ENCODE measurements around the gene CD8B.

DNA sequence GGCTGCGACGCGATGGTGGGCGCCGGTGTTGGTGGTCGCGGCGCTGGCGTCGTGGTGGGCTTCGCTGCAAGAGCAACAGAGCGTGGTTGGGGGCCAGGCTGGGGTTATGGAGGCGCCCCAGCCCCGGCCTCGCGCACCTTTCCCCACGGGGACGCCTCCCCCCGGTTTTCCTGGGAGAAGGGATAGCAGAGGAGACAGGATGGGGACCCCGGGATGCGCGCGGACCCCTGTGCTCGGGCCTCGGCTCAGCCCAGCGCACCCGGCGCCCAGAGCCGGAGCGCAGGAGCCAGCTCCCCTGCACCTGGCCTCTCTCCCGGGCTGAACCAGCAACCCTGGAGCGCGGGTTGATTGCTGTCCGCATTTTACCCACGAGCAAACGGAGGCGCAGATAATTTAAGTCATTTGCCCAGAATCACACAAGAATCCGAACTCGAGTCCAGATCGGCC is 72.0 kb downstream of the CD8B start:
- TF ChIP-seq EZH2phosphoT487 (IDR thresholded peaks at IDR 0.05; ENCODE audit: insufficient read depth, low read depth) (no peak), EZH2 (IDR thresholded peaks at IDR 0.05; ENCODE audit: insufficient read depth, poor library complexity, severe bottlenecking) (no peak)
